NOMO-1 treated with DMSO at 0.1 percent for 48 hours (cell line): Measurements from ENCODE around the gene PLXDC2.

ENCODE experiments used
- DNase-seq: peaks from one replicate; lab custom pipeline; 2025; ENCODE audit not compliant: unreplicated experiment; lab: John Stamatoyannopoulos, UW

PLXDC2 gene

GRCh38 chr10:19908991-19909696 lies 92.9 kb downstream of the PLXDC2 start:
- no peak for DNase-seq

- no peak for DNase-seq
Observed at GRCh38 chr10:19911886-19912285, 95.7 kb downstream of the PLXDC2 start.

GRCh38 chr10:19913987-19914386 lies 97.8 kb downstream of the PLXDC2 start:
- DNase-seq, result no peak

- no peak for DNase-seq
Observed at GRCh38 chr10:19915125-19915524, 98.9 kb downstream of the PLXDC2 start.

GRCh38 chr10:19915816-19916215 lies 99.6 kb downstream of the PLXDC2 start:
- no peak for DNase-seq

- DNase-seq, result no peak
Observed at GRCh38 chr10:19917751-19918478, 101.7 kb downstream of the PLXDC2 start.

GRCh38 chr10:19918794-19919193 lies 102.6 kb downstream of the PLXDC2 start:
- DNase-seq, result no peak

GRCh38 chr10:19919671-19920070 lies 103.4 kb downstream of the PLXDC2 start:
- no peak for DNase-seq

GRCh38 chr10:19920075-19920726 lies 104.0 kb downstream of the PLXDC2 start:
- DNase-seq, result no peak

GRCh38 chr10:19921300-19922140 lies 105.3 kb downstream of the PLXDC2 start:
- DNase-seq, result no peak

- no peak for DNase-seq
Observed at GRCh38 chr10:19922236-19922963, 106.2 kb downstream of the PLXDC2 start.

GRCh38 chr10:19925064-19925463 lies 108.8 kb downstream of the PLXDC2 start:
- no peak for DNase-seq

GRCh38 chr10:19928936-19929335 lies 112.7 kb downstream of the PLXDC2 start:
- no peak for DNase-seq

- DNase-seq, result no peak
Observed at GRCh38 chr10:19929506-19930140, 113.4 kb downstream of the PLXDC2 start.

- DNase-seq, result no peak
Observed at GRCh38 chr10:19930936-19931893, 115.0 kb downstream of the PLXDC2 start.

- no peak for DNase-seq
Observed at GRCh38 chr10:19931894-19932590, 115.8 kb downstream of the PLXDC2 start.

GRCh38 chr10:19932806-19933371 lies 116.7 kb downstream of the PLXDC2 start:
- no peak for DNase-seq

GRCh38 chr10:19933772-19934171 lies 117.5 kb downstream of the PLXDC2 start:
- DNase-seq, result no peak
